ENCODE results near the gene CTNND2. TPM values are rescaled to one million over a fixed set of nuclear protein-coding genes. Genes with fewer than 3 reads are reported as not detected.
A peak's percentile ranks its signal among the peaks of the same experiment; 100 is the strongest.

CTNND2 gene
- total RNA-seq, 1 donor from 2014 or later: 6.9 TPM

- TF ChIP-seq CTCF (IDR thresholded peaks at IDR 0.05): no peak
- ATAC-seq: peak; percentile 59
- DNase-seq: peak; percentile 56
- no peaks in the 10 kb centered on the region for H3K9me3 ChIP-seq
- no peak overlapping the region for H3K4me3 ChIP-seq
- H3K4me1 ChIP-seq: no peaks in the 10 kb centered on the region
- H3K27me3 ChIP-seq: peaks cover 31% of the 10 kb centered on the region
- no peak overlapping the region for H3K27ac ChIP-seq
- no peaks in the 10 kb centered on the region for H3K36me3 ChIP-seq
- intact Hi-C loops (cut with DNase I): no loop called here
Observed at GRCh38 chr5:11903614-11904264, 507 bp downstream of the CTNND2 start.

- TF ChIP-seq CTCF (IDR thresholded peaks at IDR 0.05): no peak
- ATAC-seq (no peak), DNase-seq (no peak)
- Histone ChIP-seq H3K9me3 (no peaks in the 10 kb centered on the region), H3K36me3 (no peaks in the 10 kb centered on the region), H3K4me1 (no peaks in the 10 kb centered on the region), H3K27me3 (peaks cover 31% of the 10 kb centered on the region), H3K27ac (no peak overlapping the region), H3K4me3 (peak overlapping the region; percentile 16)
- intact Hi-C loops (cut with DNase I): no loop called here
Observed at GRCh38 chr5:11903121-11903613, 1.1 kb downstream of the CTNND2 start.

GRCh38 chr5:11902201-11902619, 2.0 kb downstream of the CTNND2 start:
- no peak for ATAC-seq
- intact Hi-C loops (cut with DNase I): no loop called here
- no peak for TF ChIP-seq CTCF (IDR thresholded peaks at IDR 0.05)

GRCh38 chr5:11898787-11899186, 5.5 kb downstream of the CTNND2 start:
- H3K36me3 ChIP-seq: no peaks in the 10 kb centered on the region
- H3K4me3 ChIP-seq: no peak overlapping the region
- H3K4me1 ChIP-seq: no peaks in the 10 kb centered on the region
- H3K9me3 ChIP-seq: no peaks in the 10 kb centered on the region
- H3K27me3 ChIP-seq: peaks cover 18% of the 10 kb centered on the region
- no peak overlapping the region for H3K27ac ChIP-seq
- no peak for TF ChIP-seq CTCF (IDR thresholded peaks at IDR 0.05)
- intact Hi-C loops (cut with DNase I): no loop called here
- ATAC-seq (no peak), DNase-seq (no peak)

More at GRCh38 chr5:11902201-11902619, 2.0 kb downstream of the CTNND2 start:
- H3K9me3 ChIP-seq: no peaks in the 10 kb centered on the region
- no peak for DNase-seq
- H3K27ac ChIP-seq: no peak overlapping the region
- H3K4me3 ChIP-seq: no peak overlapping the region
- H3K27me3 ChIP-seq: peaks cover 31% of the 10 kb centered on the region
- no peaks in the 10 kb centered on the region for H3K36me3 ChIP-seq
- no peaks in the 10 kb centered on the region for H3K4me1 ChIP-seq

GRCh38 chr5:11897781-11898180, 6.5 kb downstream of the CTNND2 start:
- intact Hi-C loops (cut with DNase I): no loop called here
- no peak for ATAC-seq

More at GRCh38 chr5:11897781-11898180, 6.5 kb downstream of the CTNND2 start:
- Histone ChIP-seq H3K9me3 (no peaks in the 10 kb centered on the region), H3K36me3 (no peaks in the 10 kb centered on the region), H3K27ac (no peak overlapping the region), H3K4me3 (no peak overlapping the region), H3K27me3 (peaks cover 9% of the 10 kb centered on the region), H3K4me1 (no peaks in the 10 kb centered on the region)
- DNase-seq: no peak
- no peak for TF ChIP-seq CTCF (IDR thresholded peaks at IDR 0.05)
